B cell (primary cell): Measurements from ENCODE around the gene PATZ1. TPM values are rescaled to one million over a fixed set of nuclear protein-coding genes. Genes with fewer than 3 reads are reported as not detected.
A peak's percentile ranks its signal among the peaks of the same experiment; 100 is the strongest.

Experiments used
- ATAC-seq: fragments of 200-7000 bp; cut with Tn5 transposase; one replicate; pipeline ENCODE4 v1.10.0; 2021; ENCODE audit warnings: low read depth, mild to moderate bottlenecking, moderate number of reproducible peaks, moderate library complexity
- CTCF ChIA-PET: fragments of 350-600 bp; sonication (Branson Sonifier 250); formaldehyde crosslinking; loops from one replicate; lab custom pipeline; 2021; ENCODE audit warnings: antibody characterized with exemption, inconsistent platforms; lab: Charles Lee
- POLR2A ChIA-PET: fragments of 350-600 bp; sonication (Branson Sonifier 250); formaldehyde crosslinking; loops from one replicate; lab custom pipeline; 2021; ENCODE audit warnings: antibody characterized with exemption; lab: Charles Lee
- DNase-seq: peaks from one replicate; pipeline ENCODE4 v3.0.0; 2013
- H2AFZ ChIP-seq: 2 replicates; pipeline ENCODE4 v1.6.1; 2012; ENCODE audit warnings: mild to moderate bottlenecking, low read depth, low read length; ENCODE audit not compliant: insufficient read depth, poor library complexity, severe bottlenecking
- H3K27ac ChIP-seq, 2 donors: 1 replicate in 1 of 2; 2 replicates in 1 of 2; pipeline ENCODE4 v1.5.1; 2012 to 2013; ENCODE audit warnings: low read length in 2 of 2, mild to moderate bottlenecking in 2 of 2, moderate library complexity in 1 of 2
- H3K27me3 ChIP-seq, 4 experiments: fragments of 200-600 bp in 1 of 4; sonication (generic) in 1 of 4; replicated peaks in 1 of 4; 1 replicate in 2 of 4; 2 replicates in 2 of 4; pipeline versions ENCODE4 v1.6.1 to v1.7.0; 2013 to 2016; ENCODE audit warnings: low read length in 3 of 4, mild to moderate bottlenecking in 2 of 4, mixed read lengths in 1 of 4, moderate library complexity in 1 of 4; ENCODE audit not compliant: insufficient read depth in 4 of 4, control insufficient read depth in 3 of 4; ENCODE audit errors: control extremely low read depth in 1 of 4
- H3K36me3 ChIP-seq, 2 experiments: replicated peaks in 1 of 2; 1 replicate in 1 of 2; 2 replicates in 1 of 2; pipeline versions ENCODE4 v1.6.1 to v1.7.1; 2013; ENCODE audit warnings: low read length in 1 of 2; ENCODE audit not compliant: insufficient read depth in 2 of 2, control insufficient read depth in 1 of 2; ENCODE audit errors: control extremely low read depth in 1 of 2, extremely low read depth in 1 of 2
- H3K4me1 ChIP-seq, 2 donors: fragments of 200-600 bp in 1 of 2; sonication (generic) in 1 of 2; 1 replicate in 1 of 2; 2 replicates in 1 of 2; pipeline versions ENCODE4 v1.5.1 to v1.6.1; 2013 to 2017; ENCODE audit warnings: low read length in 2 of 2; ENCODE audit not compliant: control insufficient read depth in 2 of 2, insufficient read depth in 2 of 2
- H3K4me2 ChIP-seq: replicated peaks from 2 replicates; pipeline ENCODE3; 2012; ENCODE audit warnings: mild to moderate bottlenecking, low read depth, low read length; ENCODE audit not compliant: poor library complexity, severe bottlenecking
- H3K4me3 ChIP-seq, 5 experiments: fragments of 200-600 bp in 1 of 5; sonication (generic) in 1 of 5; 1 replicate in 3 of 5; 2 replicates in 2 of 5; pipeline versions ENCODE4 v1.5.1 to v1.7.0; 2011 to 2016; ENCODE audit warnings: low read length in 4 of 5, mild to moderate bottlenecking in 4 of 5, low read depth in 2 of 5, control low read depth in 1 of 5, moderate library complexity in 1 of 5; ENCODE audit not compliant: insufficient read depth in 1 of 5; ENCODE audit errors: control extremely low read depth in 1 of 5, extremely low read depth in 1 of 5
- H3K79me2 ChIP-seq: fragments of 200-600 bp; sonication (generic); one replicate; pipeline ENCODE4 v1.6.0; 2016; ENCODE audit warnings: low read length; ENCODE audit not compliant: control insufficient read depth, insufficient read depth
- H3K9ac ChIP-seq: fragments of 200-600 bp; sonication (generic); 2 replicates; pipeline ENCODE4 v1.6.1; 2017; ENCODE audit warnings: mild to moderate bottlenecking, low read length, moderate library complexity
- H3K9me3 ChIP-seq, 3 donors: one replicate each; pipeline versions ENCODE4 v1.6.1 to v1.7.1; 2013; ENCODE audit warnings: low read length in 2 of 3; ENCODE audit not compliant: control insufficient read depth in 2 of 3, insufficient read depth in 1 of 3; ENCODE audit errors: control extremely low read depth in 1 of 3
- H4K20me1 ChIP-seq: 2 replicates; pipeline ENCODE4 v1.6.0; 2012; ENCODE audit warnings: mild to moderate bottlenecking, low read length; ENCODE audit not compliant: insufficient read depth, control insufficient read depth, poor library complexity, severe bottlenecking
- H3K27ac Mint-ChIP-seq: one replicate; pipeline ENCODE4 v1.8.0; 2021; ENCODE audit warnings: mixed read lengths
- H3K27me3 Mint-ChIP-seq: one replicate; pipeline ENCODE4 v1.8.0; 2021; ENCODE audit warnings: mixed read lengths
- H3K4me1 Mint-ChIP-seq: one replicate; pipeline ENCODE4 v1.8.0; 2021; ENCODE audit warnings: mixed read lengths
- H3K4me3 Mint-ChIP-seq: one replicate; pipeline ENCODE4 v1.8.0; 2021; ENCODE audit warnings: mixed read lengths
- H3K9me3 Mint-ChIP-seq: one replicate; pipeline ENCODE4 v1.8.0; 2022; ENCODE audit warnings: mixed read lengths; ENCODE audit not compliant: insufficient read depth
- EZH2 ChIP-seq: IDR thresholded peaks from 2 replicates; pipeline ENCODE4 v1.6.1; 2012; ENCODE audit warnings: borderline replicate concordance, low read depth, mild to moderate bottlenecking, moderate library complexity, low read length; ENCODE audit not compliant: insufficient read depth, poor library complexity, severe bottlenecking
- WGBS: methylation state at CpG from one replicate; pipeline ENCODE4 v1.1.5; 2013; ENCODE audit warnings: missing lambda C conversion rate; ENCODE audit not compliant: insufficient coverage; 5-methylcytosine and 5-hydroxymethylcytosine counted together
- intact Hi-C: fragments of 100-400 bp; cut with micrococcal nuclease; formaldehyde crosslinking; loops from one replicate; pipeline ENCODE4 v1.10.0; 2022
- polyA plus RNA-seq: library from polyadenylated mRNA; depleted of rRNA; stranded (reverse); fragments of >200 nt; gene quantifications from 2 replicates; pipeline ENCODE4 v1.2.3, GENCODE V29; 2012
- total RNA-seq, 2 donors: library from RNA; stranded (reverse); fragments of 120-200 nt in 1 of 2; gene quantifications; 1 replicate in 1 of 2; 2 replicates in 1 of 2; pipeline versions ENCODE4 v1.2.3 to v1.2.4, GENCODE V29; 2013 to 2022
- TF ChIP-seq, protein P1 (sequence below): fragments of 200-600 bp; IDR thresholded peaks from one replicate; pipeline ENCODE4 v1.8.0; 2022; ENCODE audit warnings: antibody characterized with exemption, mild to moderate bottlenecking

PATZ1 gene
- total and polyA plus RNA-seq, 2 donors (not counting 1 experiment from before 2014, with no cell fraction given) = 35.1 to 47.4 TPM

GRCh38 chr22:31282748-31283468, 63.2 kb downstream of the PATZ1 start:
- intact Hi-C loops = no loop called here
- 91% methylated on average over 4 of the region's 8 CpGs for WGBS
- Mint-ChIP-seq H3K4me1 (peaks cover 32% of the 10 kb centered on the region), H3K9me3 (no peaks in the 10 kb centered on the region), H3K27me3 (no peaks in the 10 kb centered on the region), H3K27ac (peak overlapping the region; percentile 70), H3K4me3 (no peak overlapping the region)
- H3K4me3 ChIP-seq = no peak overlapping the region
- TF ChIP-seq, protein P1, sequence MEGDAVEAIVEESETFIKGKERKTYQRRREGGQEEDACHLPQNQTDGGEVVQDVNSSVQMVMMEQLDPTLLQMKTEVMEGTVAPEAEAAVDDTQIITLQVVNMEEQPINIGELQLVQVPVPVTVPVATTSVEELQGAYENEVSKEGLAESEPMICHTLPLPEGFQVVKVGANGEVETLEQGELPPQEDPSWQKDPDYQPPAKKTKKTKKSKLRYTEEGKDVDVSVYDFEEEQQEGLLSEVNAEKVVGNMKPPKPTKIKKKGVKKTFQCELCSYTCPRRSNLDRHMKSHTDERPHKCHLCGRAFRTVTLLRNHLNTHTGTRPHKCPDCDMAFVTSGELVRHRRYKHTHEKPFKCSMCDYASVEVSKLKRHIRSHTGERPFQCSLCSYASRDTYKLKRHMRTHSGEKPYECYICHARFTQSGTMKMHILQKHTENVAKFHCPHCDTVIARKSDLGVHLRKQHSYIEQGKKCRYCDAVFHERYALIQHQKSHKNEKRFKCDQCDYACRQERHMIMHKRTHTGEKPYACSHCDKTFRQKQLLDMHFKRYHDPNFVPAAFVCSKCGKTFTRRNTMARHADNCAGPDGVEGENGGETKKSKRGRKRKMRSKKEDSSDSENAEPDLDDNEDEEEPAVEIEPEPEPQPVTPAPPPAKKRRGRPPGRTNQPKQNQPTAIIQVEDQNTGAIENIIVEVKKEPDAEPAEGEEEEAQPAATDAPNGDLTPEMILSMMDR = no peak
- no peak for TF ChIP-seq EZH2
- DNase-seq = no peak
- H3K4me2 ChIP-seq = no peak overlapping the region
- peaks cover 32 to 36% of the 10 kb centered on the region in 2 donors for H3K4me1 ChIP-seq
- ATAC-seq = no peak
- ChIA-PET POLR2A (no interaction called here), CTCF (interaction anchor here (0.7 to 5.1 kb wide), 4 partner anchors 9 to 566 kb away, joined by 5 to 34 read pairs (median 10); no protein-coding TSS in a partner anchor)
- no peak overlapping the region for H2AFZ ChIP-seq
- H3K9ac ChIP-seq = no peak overlapping the region
- H3K9me3 ChIP-seq = no peaks in the 10 kb centered on the region
- H3K27ac ChIP-seq = peak overlapping the region in 1 of 2 donors; percentile 24
- no peaks in the 10 kb centered on the region for H3K27me3 ChIP-seq
- peaks cover 29% of the 10 kb centered on the region for H3K79me2 ChIP-seq
- peaks cover 8 to 76% of the 10 kb centered on the region in 2 experiments for H3K36me3 ChIP-seq
- peaks cover 14% of the 10 kb centered on the region for H4K20me1 ChIP-seq

GRCh38 chr22:31281733-31282132, 64.4 kb downstream of the PATZ1 start:
- Mint-ChIP-seq H3K9me3 (no peaks in the 10 kb centered on the region), H3K4me3 (no peak overlapping the region), H3K4me1 (peaks cover 23% of the 10 kb centered on the region), H3K27ac (no peak overlapping the region), H3K27me3 (no peaks in the 10 kb centered on the region)
- ATAC-seq (no peak), DNase-seq (no peak)
- ChIA-PET CTCF (interaction anchor here (0.7 to 5.1 kb wide), 5 partner anchors 8 to 69 kb away, joined by 3 to 34 read pairs (median 3); partner anchors contain the start of gene LIMK2), POLR2A (no interaction called here)
- peak overlapping the region in 1 of 2 donors; percentile 15 for H3K27ac ChIP-seq
- peaks cover 18% of the 10 kb centered on the region for H3K79me2 ChIP-seq
- H3K4me1 ChIP-seq = peaks cover 21 to 24% of the 10 kb centered on the region in 2 donors
- H4K20me1 ChIP-seq = peaks cover 14% of the 10 kb centered on the region
- H3K27me3 ChIP-seq = no peaks in the 10 kb centered on the region
- intact Hi-C loops = no loop called here
- no peak overlapping the region for H3K4me2 ChIP-seq
- TF ChIP-seq, protein P1 = no peak
- no peak for TF ChIP-seq EZH2
- no peak overlapping the region for H2AFZ ChIP-seq
- H3K4me3 ChIP-seq = no peak overlapping the region
- peaks cover 6 to 77% of the 10 kb centered on the region in 2 experiments for H3K36me3 ChIP-seq
- H3K9ac ChIP-seq = no peak overlapping the region
- H3K9me3 ChIP-seq = no peaks in the 10 kb centered on the region
- WGBS = 72% methylated on average over 4 of the region's 4 CpGs
